Natural killer cell (primary cell): ENCODE data around the gene UROS. TPM values are rescaled to one million over a fixed set of nuclear protein-coding genes. Genes with fewer than 3 reads are reported as not detected.

Experiments
- ATAC-seq, 3 donors: fragments of 150-1000 bp in 2 of 3; fragments of 200-7000 bp in 1 of 3; cut with Tn5 transposase; 1 replicate in 1 of 3; 2 replicates in 2 of 3; pipeline ENCODE4 v1.10.0; 2021; ENCODE audit warnings: mild to moderate bottlenecking in 2 of 3, moderate library complexity in 2 of 3
- DNase-seq, 2 donors: peaks; one replicate each; pipeline versions ENCODE4 v3.0.0 to v3.0.0-alpha.2; 2013 to 2021; ENCODE audit warnings: mixed read lengths in 1 of 2
- H3K27ac ChIP-seq: one replicate; pipeline ENCODE4 v1.5.1; 2013; ENCODE audit warnings: mild to moderate bottlenecking, low read length
- H3K27me3 ChIP-seq: one replicate; pipeline ENCODE4 v1.6.1; 2013; ENCODE audit warnings: low read length; ENCODE audit not compliant: control insufficient read depth, insufficient read depth
- H3K36me3 ChIP-seq: one replicate; pipeline ENCODE4 v1.6.1; 2013; ENCODE audit warnings: low read length; ENCODE audit not compliant: control insufficient read depth, insufficient read depth
- H3K4me1 ChIP-seq: one replicate; pipeline ENCODE4 v1.6.1; 2013; ENCODE audit warnings: low read length; ENCODE audit not compliant: control insufficient read depth, insufficient read depth
- H3K4me3 ChIP-seq: one replicate; pipeline ENCODE4 v1.5.1; 2013; ENCODE audit warnings: low read length
- H3K9me3 ChIP-seq: one replicate; pipeline ENCODE4 v1.6.1; 2013; ENCODE audit warnings: low read length; ENCODE audit not compliant: control insufficient read depth, insufficient read depth
- H3K27ac Mint-ChIP-seq, 2 donors: one replicate each; pipeline ENCODE4 v1.8.0; 2022; ENCODE audit warnings: mild to moderate bottlenecking in 2 of 2, mixed read lengths in 2 of 2, moderate library complexity in 1 of 2
- H3K27me3 Mint-ChIP-seq, 2 donors: one replicate each; pipeline ENCODE4 v1.8.0; 2022; ENCODE audit warnings: low read depth in 2 of 2, mixed read lengths in 2 of 2
- H3K36me3 Mint-ChIP-seq: one replicate; pipeline ENCODE4 v1.8.0; 2022; ENCODE audit warnings: mixed read lengths
- H3K4me1 Mint-ChIP-seq, 2 donors: one replicate each; pipeline ENCODE4 v1.8.0; 2022; ENCODE audit warnings: mixed read lengths in 2 of 2
- H3K4me3 Mint-ChIP-seq: one replicate; pipeline ENCODE4 v1.8.0; 2022; ENCODE audit warnings: mild to moderate bottlenecking, moderate library complexity, mixed read lengths
- H3K9me3 Mint-ChIP-seq, 2 donors: one replicate each; pipeline ENCODE4 v1.8.0; 2022; ENCODE audit warnings: mixed read lengths in 2 of 2
- WGBS: methylation state at CpG from one replicate; pipeline ENCODE4 v1.1.7; 2013; ENCODE audit warnings: missing lambda C conversion rate; ENCODE audit not compliant: insufficient coverage; 5-methylcytosine and 5-hydroxymethylcytosine counted together
- intact Hi-C: fragments of 100-400 bp; cut with micrococcal nuclease; formaldehyde crosslinking; loops from one replicate; pipeline ENCODE4 v1.14.2; 2022
- total RNA-seq, 4 donors: library from RNA; stranded (reverse); fragments of 120-200 nt in 1 of 4; gene quantifications; one replicate each; pipeline versions ENCODE4 v1.2.3 to v1.2.4, GENCODE V29; 2013 to 2022
- TF ChIP-seq, protein P1 (sequence below): fragments of 200-600 bp; IDR thresholded peaks from one replicate; pipeline ENCODE4 v1.8.0; 2022; ENCODE audit warnings: antibody characterized with exemption

UROS gene
- total RNA-seq, 3 donors from 2014 or later (not counting 1 experiment from before 2014, with no cell fraction given) = 29.1 to 42.5 (median 35.2) TPM

DNA sequence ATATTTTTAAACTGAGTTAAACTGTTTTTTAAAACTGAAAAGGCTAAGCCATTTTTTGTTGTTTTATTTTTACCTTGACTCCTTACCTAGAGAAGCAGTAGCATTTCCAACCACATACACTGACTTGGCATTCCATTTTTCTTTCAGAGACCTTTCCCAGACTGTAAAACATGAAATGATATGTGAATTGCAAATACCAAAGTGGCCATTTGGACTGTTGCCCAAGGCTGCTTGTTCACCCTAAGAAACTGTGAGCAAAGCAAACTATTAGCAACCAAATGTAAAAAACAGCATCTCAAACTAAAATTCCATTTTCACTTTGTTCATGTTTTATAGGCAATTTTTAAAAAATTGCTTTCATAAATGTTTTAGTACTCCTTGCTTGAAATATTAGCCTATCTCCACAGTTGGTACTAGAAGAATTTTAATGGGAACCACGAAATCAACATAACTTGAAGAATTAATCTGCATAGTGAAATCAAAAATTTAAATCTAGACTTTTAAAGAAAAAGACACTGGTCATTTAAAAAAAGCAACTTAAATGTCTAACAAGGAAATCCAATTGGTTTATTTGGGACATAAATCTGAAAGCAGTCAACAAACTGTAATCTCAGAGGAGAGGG is 10.8 kb downstream of the UROS start:
- Mint-ChIP-seq H3K27me3 (no peaks in the 10 kb centered on the region), H3K4me3 (no peak overlapping the region), H3K27ac (no peak overlapping the region), H3K9me3 (no peaks in the 10 kb centered on the region), H3K4me1 (peaks cover 14 to 16% of the 10 kb centered on the region in 2 donors), H3K36me3 (peaks cover 8% of the 10 kb centered on the region)
- Histone ChIP-seq H3K9me3 (no peaks in the 10 kb centered on the region), H3K36me3 (peaks cover 50% of the 10 kb centered on the region), H3K27me3 (no peaks in the 10 kb centered on the region), H3K27ac (no peak overlapping the region), H3K4me1 (peaks cover 14% of the 10 kb centered on the region), H3K4me3 (no peak overlapping the region)
- TF ChIP-seq, protein P1, sequence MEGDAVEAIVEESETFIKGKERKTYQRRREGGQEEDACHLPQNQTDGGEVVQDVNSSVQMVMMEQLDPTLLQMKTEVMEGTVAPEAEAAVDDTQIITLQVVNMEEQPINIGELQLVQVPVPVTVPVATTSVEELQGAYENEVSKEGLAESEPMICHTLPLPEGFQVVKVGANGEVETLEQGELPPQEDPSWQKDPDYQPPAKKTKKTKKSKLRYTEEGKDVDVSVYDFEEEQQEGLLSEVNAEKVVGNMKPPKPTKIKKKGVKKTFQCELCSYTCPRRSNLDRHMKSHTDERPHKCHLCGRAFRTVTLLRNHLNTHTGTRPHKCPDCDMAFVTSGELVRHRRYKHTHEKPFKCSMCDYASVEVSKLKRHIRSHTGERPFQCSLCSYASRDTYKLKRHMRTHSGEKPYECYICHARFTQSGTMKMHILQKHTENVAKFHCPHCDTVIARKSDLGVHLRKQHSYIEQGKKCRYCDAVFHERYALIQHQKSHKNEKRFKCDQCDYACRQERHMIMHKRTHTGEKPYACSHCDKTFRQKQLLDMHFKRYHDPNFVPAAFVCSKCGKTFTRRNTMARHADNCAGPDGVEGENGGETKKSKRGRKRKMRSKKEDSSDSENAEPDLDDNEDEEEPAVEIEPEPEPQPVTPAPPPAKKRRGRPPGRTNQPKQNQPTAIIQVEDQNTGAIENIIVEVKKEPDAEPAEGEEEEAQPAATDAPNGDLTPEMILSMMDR = no peak
- DNase-seq (no peak), ATAC-seq (no peak)
- WGBS = no CpG with 5 or more reads among the region's 1 CpG
- intact Hi-C loops = no loop called here

DNA sequence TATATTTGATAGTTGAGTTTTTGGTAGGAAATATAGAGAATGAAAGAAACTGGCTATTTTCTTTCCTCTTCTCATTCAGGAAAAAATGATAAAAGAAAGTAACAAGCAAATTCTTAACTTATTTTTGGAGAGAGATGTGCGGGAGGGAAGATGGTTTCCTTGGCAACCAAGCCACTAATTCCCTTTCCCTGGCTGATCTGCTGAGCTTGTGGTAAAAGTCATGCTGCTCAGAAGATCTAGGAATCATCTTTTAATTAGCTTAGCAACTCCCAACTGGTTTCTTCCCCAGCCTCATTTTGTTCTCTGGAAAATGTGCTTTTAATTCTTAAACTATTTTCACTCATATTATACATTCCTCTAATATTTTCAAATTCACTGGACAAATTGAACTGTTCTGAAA is 11.8 kb downstream of the UROS start:
- no peaks in the 10 kb centered on the region for H3K9me3 Mint-ChIP-seq
- Histone ChIP-seq H3K4me1 (peaks cover 14% of the 10 kb centered on the region), H3K4me3 (no peak overlapping the region), H3K36me3 (peaks cover 57% of the 10 kb centered on the region), H3K27me3 (no peaks in the 10 kb centered on the region), H3K27ac (no peak overlapping the region), H3K9me3 (no peaks in the 10 kb centered on the region)
- H3K4me1 Mint-ChIP-seq = peaks cover 17% of the 10 kb centered on the region in 2 donors
- TF ChIP-seq, protein P1 = no peak
- DNase-seq (no peak), ATAC-seq (no peak)
- peaks cover 18% of the 10 kb centered on the region for H3K36me3 Mint-ChIP-seq
- H3K27me3 Mint-ChIP-seq = no peaks in the 10 kb centered on the region
- intact Hi-C loops = no loop called here
- H3K4me3 Mint-ChIP-seq = no peak overlapping the region
- H3K27ac Mint-ChIP-seq = no peak overlapping the region
- 91% methylated on average over 1 of the region's 1 CpG for WGBS

DNA sequence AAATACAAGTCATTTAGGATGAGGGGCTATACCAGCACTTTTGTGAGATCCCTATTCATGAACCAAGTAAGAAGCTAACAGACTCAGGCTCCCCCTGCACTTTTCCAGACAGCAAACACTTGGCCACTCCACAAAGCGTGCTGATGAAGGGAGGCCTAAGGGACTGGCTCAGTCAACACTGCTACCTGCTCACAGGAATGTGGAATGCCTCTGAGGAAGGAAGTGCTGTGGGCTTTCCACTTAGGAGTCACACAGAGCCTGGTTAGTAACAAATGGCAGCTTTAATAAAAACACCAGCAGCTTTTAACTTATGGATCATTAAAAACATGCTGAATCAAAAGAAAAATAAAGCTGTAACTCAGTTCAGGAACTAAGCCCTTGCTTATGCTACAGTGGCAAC is 15.0 kb downstream of the UROS start:
- Mint-ChIP-seq H3K9me3 (no peaks in the 10 kb centered on the region), H3K27me3 (no peaks in the 10 kb centered on the region), H3K4me1 (peaks cover 17% of the 10 kb centered on the region in 2 donors), H3K36me3 (peaks cover 14% of the 10 kb centered on the region), H3K27ac (no peak overlapping the region), H3K4me3 (no peak overlapping the region)
- Histone ChIP-seq H3K9me3 (no peaks in the 10 kb centered on the region), H3K27ac (no peak overlapping the region), H3K4me1 (peaks cover 14% of the 10 kb centered on the region), H3K4me3 (no peak overlapping the region), H3K36me3 (peaks cover 46% of the 10 kb centered on the region), H3K27me3 (no peaks in the 10 kb centered on the region)
- no peak for DNase-seq
- 100% methylated on average over 1 of the region's 1 CpG for WGBS
- no peak for ATAC-seq
- intact Hi-C loops = no loop called here
- TF ChIP-seq, protein P1 = no peak

GRCh38 chr10:125802739-125803138 is 20.3 kb downstream of the UROS start:
- H3K27me3 Mint-ChIP-seq = no peaks in the 10 kb centered on the region
- intact Hi-C loops = no loop called here
- TF ChIP-seq, protein P1 = no peak
- Histone ChIP-seq H3K27ac (no peak overlapping the region), H3K4me1 (peaks cover 4% of the 10 kb centered on the region), H3K27me3 (no peaks in the 10 kb centered on the region), H3K36me3 (peaks cover 38% of the 10 kb centered on the region), H3K9me3 (no peaks in the 10 kb centered on the region), H3K4me3 (no peak overlapping the region)
- no peak overlapping the region for H3K4me3 Mint-ChIP-seq
- DNase-seq (no peak), ATAC-seq (no peak)
- 94% methylated on average over 6 of the region's 7 CpGs for WGBS
- peaks cover 6 to 8% of the 10 kb centered on the region in 2 donors for H3K4me1 Mint-ChIP-seq
- H3K9me3 Mint-ChIP-seq = no peaks in the 10 kb centered on the region
- H3K27ac Mint-ChIP-seq = no peak overlapping the region
- H3K36me3 Mint-ChIP-seq = peaks cover 14% of the 10 kb centered on the region
